B cell (primary cell): ENCODE measurements around the gene KIF4A. TPM values are rescaled to one million over a fixed set of nuclear protein-coding genes. Genes with fewer than 3 reads are reported as not detected.

ENCODE experiments used
- ATAC-seq: fragments of 200-7000 bp; cut with Tn5 transposase; one replicate; pipeline ENCODE4 v1.10.0; 2021; ENCODE audit warnings: low read depth, mild to moderate bottlenecking, moderate number of reproducible peaks, moderate library complexity
- CTCF ChIA-PET: fragments of 350-600 bp; sonication (Branson Sonifier 250); formaldehyde crosslinking; loops from one replicate; lab custom pipeline; 2021; ENCODE audit warnings: antibody characterized with exemption, inconsistent platforms; lab: Charles Lee
- POLR2A ChIA-PET: fragments of 350-600 bp; sonication (Branson Sonifier 250); formaldehyde crosslinking; loops from one replicate; lab custom pipeline; 2021; ENCODE audit warnings: antibody characterized with exemption; lab: Charles Lee
- DNase-seq: peaks from one replicate; pipeline ENCODE4 v3.0.0; 2013
- H2AFZ ChIP-seq: 2 replicates; pipeline ENCODE4 v1.6.1; 2012; ENCODE audit warnings: mild to moderate bottlenecking, low read depth, low read length; ENCODE audit not compliant: insufficient read depth, poor library complexity, severe bottlenecking
- H3K27ac ChIP-seq, 2 donors: 1 replicate in 1 of 2; 2 replicates in 1 of 2; pipeline ENCODE4 v1.5.1; 2012 to 2013; ENCODE audit warnings: low read length in 2 of 2, mild to moderate bottlenecking in 2 of 2, moderate library complexity in 1 of 2
- H3K27me3 ChIP-seq, 4 experiments: fragments of 200-600 bp in 1 of 4; sonication (generic) in 1 of 4; replicated peaks in 1 of 4; 1 replicate in 2 of 4; 2 replicates in 2 of 4; pipeline versions ENCODE4 v1.6.1 to v1.7.0; 2013 to 2016; ENCODE audit warnings: low read length in 3 of 4, mild to moderate bottlenecking in 2 of 4, mixed read lengths in 1 of 4, moderate library complexity in 1 of 4; ENCODE audit not compliant: insufficient read depth in 4 of 4, control insufficient read depth in 3 of 4; ENCODE audit errors: control extremely low read depth in 1 of 4
- H3K36me3 ChIP-seq, 2 experiments: replicated peaks in 1 of 2; 1 replicate in 1 of 2; 2 replicates in 1 of 2; pipeline versions ENCODE4 v1.6.1 to v1.7.1; 2013; ENCODE audit warnings: low read length in 1 of 2; ENCODE audit not compliant: insufficient read depth in 2 of 2, control insufficient read depth in 1 of 2; ENCODE audit errors: control extremely low read depth in 1 of 2, extremely low read depth in 1 of 2
- H3K4me1 ChIP-seq, 2 donors: fragments of 200-600 bp in 1 of 2; sonication (generic) in 1 of 2; 1 replicate in 1 of 2; 2 replicates in 1 of 2; pipeline versions ENCODE4 v1.5.1 to v1.6.1; 2013 to 2017; ENCODE audit warnings: low read length in 2 of 2; ENCODE audit not compliant: control insufficient read depth in 2 of 2, insufficient read depth in 2 of 2
- H3K4me2 ChIP-seq: replicated peaks from 2 replicates; pipeline ENCODE3; 2012; ENCODE audit warnings: mild to moderate bottlenecking, low read depth, low read length; ENCODE audit not compliant: poor library complexity, severe bottlenecking
- H3K4me3 ChIP-seq, 5 experiments: fragments of 200-600 bp in 1 of 5; sonication (generic) in 1 of 5; 1 replicate in 3 of 5; 2 replicates in 2 of 5; pipeline versions ENCODE4 v1.5.1 to v1.7.0; 2011 to 2016; ENCODE audit warnings: low read length in 4 of 5, mild to moderate bottlenecking in 4 of 5, low read depth in 2 of 5, control low read depth in 1 of 5, moderate library complexity in 1 of 5; ENCODE audit not compliant: insufficient read depth in 1 of 5; ENCODE audit errors: control extremely low read depth in 1 of 5, extremely low read depth in 1 of 5
- H3K79me2 ChIP-seq: fragments of 200-600 bp; sonication (generic); one replicate; pipeline ENCODE4 v1.6.0; 2016; ENCODE audit warnings: low read length; ENCODE audit not compliant: control insufficient read depth, insufficient read depth
- H3K9ac ChIP-seq: fragments of 200-600 bp; sonication (generic); 2 replicates; pipeline ENCODE4 v1.6.1; 2017; ENCODE audit warnings: mild to moderate bottlenecking, low read length, moderate library complexity
- H3K9me3 ChIP-seq, 3 donors: one replicate each; pipeline versions ENCODE4 v1.6.1 to v1.7.1; 2013; ENCODE audit warnings: low read length in 2 of 3; ENCODE audit not compliant: control insufficient read depth in 2 of 3, insufficient read depth in 1 of 3; ENCODE audit errors: control extremely low read depth in 1 of 3
- H4K20me1 ChIP-seq: 2 replicates; pipeline ENCODE4 v1.6.0; 2012; ENCODE audit warnings: mild to moderate bottlenecking, low read length; ENCODE audit not compliant: insufficient read depth, control insufficient read depth, poor library complexity, severe bottlenecking
- H3K27ac Mint-ChIP-seq: one replicate; pipeline ENCODE4 v1.8.0; 2021; ENCODE audit warnings: mixed read lengths
- H3K27me3 Mint-ChIP-seq: one replicate; pipeline ENCODE4 v1.8.0; 2021; ENCODE audit warnings: mixed read lengths
- H3K4me1 Mint-ChIP-seq: one replicate; pipeline ENCODE4 v1.8.0; 2021; ENCODE audit warnings: mixed read lengths
- H3K4me3 Mint-ChIP-seq: one replicate; pipeline ENCODE4 v1.8.0; 2021; ENCODE audit warnings: mixed read lengths
- H3K9me3 Mint-ChIP-seq: one replicate; pipeline ENCODE4 v1.8.0; 2022; ENCODE audit warnings: mixed read lengths; ENCODE audit not compliant: insufficient read depth
- CTCF ChIP-seq: fragments of 200-600 bp; IDR thresholded peaks from one replicate; pipeline ENCODE4 v1.8.0; 2022; ENCODE audit warnings: antibody characterized with exemption, mild to moderate bottlenecking
- EZH2 ChIP-seq: IDR thresholded peaks from 2 replicates; pipeline ENCODE4 v1.6.1; 2012; ENCODE audit warnings: borderline replicate concordance, low read depth, mild to moderate bottlenecking, moderate library complexity, low read length; ENCODE audit not compliant: insufficient read depth, poor library complexity, severe bottlenecking
- WGBS: methylation state at CpG from one replicate; pipeline ENCODE4 v1.1.5; 2013; ENCODE audit warnings: missing lambda C conversion rate; ENCODE audit not compliant: insufficient coverage; 5-methylcytosine and 5-hydroxymethylcytosine counted together
- intact Hi-C: fragments of 100-400 bp; cut with micrococcal nuclease; formaldehyde crosslinking; loops from one replicate; pipeline ENCODE4 v1.10.0; 2022
- polyA plus RNA-seq: library from polyadenylated mRNA; depleted of rRNA; stranded (reverse); fragments of >200 nt; gene quantifications from 2 replicates; pipeline ENCODE4 v1.2.3, GENCODE V29; 2012
- total RNA-seq, 2 donors: library from RNA; stranded (reverse); fragments of 120-200 nt in 1 of 2; gene quantifications; 1 replicate in 1 of 2; 2 replicates in 1 of 2; pipeline versions ENCODE4 v1.2.3 to v1.2.4, GENCODE V29; 2013 to 2022

KIF4A gene
- total and polyA plus RNA-seq, 2 donors (not counting 1 experiment from before 2014, with no cell fraction given) = 0.06 to 0.07 TPM

GRCh38 chrX:70444946-70445656, 155.2 kb downstream of the KIF4A start:
- Histone ChIP-seq H3K9ac (peak overlapping the region; percentile 45), H3K4me1 (peaks cover 4 to 10% of the 10 kb centered on the region in 2 donors), H3K27ac (no peak overlapping the region), H3K79me2 (no peaks in the 10 kb centered on the region), H3K9me3 (no peaks in the 10 kb centered on the region), H2AFZ (peak overlapping the region; percentile 69), H3K36me3 (no peaks in the 10 kb centered on the region), H3K27me3 (peaks cover 0 to 17% (median 10%) of the 10 kb centered on the region in 4 experiments), H3K4me3 (peak overlapping the region in 3 of 5 experiments; percentile 21 to 33 (median 33)), H4K20me1 (no peaks in the 10 kb centered on the region), H3K4me2 (peak overlapping the region; percentile 80)
- Mint-ChIP-seq H3K4me3 (peak overlapping the region; percentile 78), H3K4me1 (peaks cover 5% of the 10 kb centered on the region), H3K27ac (no peak overlapping the region), H3K27me3 (peaks cover 23% of the 10 kb centered on the region), H3K9me3 (no peaks in the 10 kb centered on the region)
- ATAC-seq = peak; percentile 24
- intact Hi-C loops = loop anchor here (5.0 kb wide), 1 partner anchor 1618 kb away; the partner anchor contains the start of gene EFNB1
- ChIA-PET POLR2A (no interaction called here), CTCF (interaction anchor here (2.3 to 3.0 kb wide), 2 partner anchors 10 to 12 kb away, joined by 8 to 14 read pairs; no protein-coding TSS in a partner anchor)
- 3% methylated on average over 43 of the region's 61 CpGs for WGBS
- no peak for TF ChIP-seq CTCF
- peak; percentile 45 for TF ChIP-seq EZH2
- DNase-seq = peak; percentile 19

- H3K4me1 Mint-ChIP-seq = peaks cover 5% of the 10 kb centered on the region
- no peak overlapping the region for H3K27ac Mint-ChIP-seq
- H3K27me3 Mint-ChIP-seq = peaks cover 20% of the 10 kb centered on the region
- TF ChIP-seq EZH2 (no peak), CTCF (no peak)
- H3K4me3 ChIP-seq = no peak overlapping the region
- CTCF ChIA-PET = interaction anchor here (3.0 kb wide), 1 partner anchor 11 kb away, joined by 14 read pairs; no protein-coding TSS in a partner anchor
- intact Hi-C loops = no loop called here
- H4K20me1 ChIP-seq = no peaks in the 10 kb centered on the region
- H3K27ac ChIP-seq = no peak overlapping the region
- no peak for DNase-seq
- no peak overlapping the region for H3K4me2 ChIP-seq
- no peak for ATAC-seq
- no peaks in the 10 kb centered on the region for H3K79me2 ChIP-seq
- H3K9me3 Mint-ChIP-seq = no peaks in the 10 kb centered on the region
- H3K9ac ChIP-seq = no peak overlapping the region
- peak overlapping the region; percentile 50 for H3K4me3 Mint-ChIP-seq
- H3K4me1 ChIP-seq = peaks cover 4 to 10% of the 10 kb centered on the region in 2 donors
- WGBS = 94% methylated on average over 7 of the region's 9 CpGs
- peaks cover 0 to 17% (median 10%) of the 10 kb centered on the region in 4 experiments for H3K27me3 ChIP-seq
- H2AFZ ChIP-seq = no peak overlapping the region
- POLR2A ChIA-PET = no interaction called here
- no peaks in the 10 kb centered on the region for H3K36me3 ChIP-seq
- H3K9me3 ChIP-seq = no peaks in the 10 kb centered on the region
These were observed 156.0 kb downstream of the KIF4A start for GRCh38 chrX:70445951-70446350.
